Activated naive CD8-positive, alpha-beta T cell treated with anti-CD3 and anti-CD28 coated beads, Interleukin-2, amount 50 U/mL, for 24 hours (primary cell): ENCODE measurements around the gene ZNFX1.
A peak's percentile ranks its signal among the peaks of the same experiment; 100 is the strongest.

Source experiments
- ATAC-seq: fragments of 150-1000 bp; cut with Tn5 transposase; one replicate; pipeline ENCODE4 v1.10.0; 2021
- DNase-seq: peaks from one replicate; pipeline ENCODE4 v3.0.0; 2021
- H3K27ac Mint-ChIP-seq: one replicate; pipeline ENCODE4 v1.8.0; 2021; ENCODE audit warnings: mild to moderate bottlenecking, mixed read lengths
- H3K27me3 Mint-ChIP-seq: one replicate; pipeline ENCODE4 v1.8.0; 2021; ENCODE audit warnings: mixed read lengths
- H3K36me3 Mint-ChIP-seq: one replicate; pipeline ENCODE4 v1.8.0; 2021; ENCODE audit warnings: low read depth, mixed read lengths
- H3K4me1 Mint-ChIP-seq: one replicate; pipeline ENCODE4 v1.8.0; 2021; ENCODE audit warnings: mixed read lengths
- H3K4me3 Mint-ChIP-seq: one replicate; pipeline ENCODE4 v1.8.0; 2021; ENCODE audit warnings: mild to moderate bottlenecking, moderate library complexity, mixed read lengths
- H3K9me3 Mint-ChIP-seq: one replicate; pipeline ENCODE4 v1.8.0; 2021; ENCODE audit warnings: mixed read lengths

ZNFX1 gene

GRCh38 chr20:49286689-49287551, 9.1 kb upstream of the ZNFX1 start:
- H3K27me3 Mint-ChIP-seq: no peaks in the 10 kb centered on the region
- H3K27ac Mint-ChIP-seq: peak overlapping the region; percentile 99
- peaks cover 10% of the 10 kb centered on the region for H3K9me3 Mint-ChIP-seq
- peaks cover 93% of the 10 kb centered on the region for H3K36me3 Mint-ChIP-seq
- H3K4me3 Mint-ChIP-seq: peak overlapping the region; percentile 90
- DNase-seq (no peak), ATAC-seq (no peak)
- peaks cover 69% of the 10 kb centered on the region for H3K4me1 Mint-ChIP-seq

- peak overlapping the region; percentile 90 for H3K4me3 Mint-ChIP-seq
- peaks cover 18% of the 10 kb centered on the region for H3K9me3 Mint-ChIP-seq
- H3K27ac Mint-ChIP-seq: peak overlapping the region; percentile 99
- H3K27me3 Mint-ChIP-seq: peaks cover 2% of the 10 kb centered on the region
- H3K36me3 Mint-ChIP-seq: peaks cover 99% of the 10 kb centered on the region
- DNase-seq: no peak
- peaks cover 77% of the 10 kb centered on the region for H3K4me1 Mint-ChIP-seq
- no peak for ATAC-seq
These were observed 8.1 kb upstream of the ZNFX1 start for GRCh38 chr20:49285813-49286494.

- Mint-ChIP-seq H3K4me3 (peak overlapping the region; percentile 90), H3K9me3 (peaks cover 19% of the 10 kb centered on the region)
These were observed 7.4 kb upstream of the ZNFX1 start for GRCh38 chr20:49285233-49285668.

GRCh38 chr20:49284818-49285217, 7.0 kb upstream of the ZNFX1 start:
- H3K9me3 Mint-ChIP-seq: peaks cover 23% of the 10 kb centered on the region
- ATAC-seq: no peak
- DNase-seq: no peak
- peaks cover 100% of the 10 kb centered on the region for H3K36me3 Mint-ChIP-seq
- H3K4me1 Mint-ChIP-seq: peaks cover 84% of the 10 kb centered on the region
- peak overlapping the region; percentile 99 for H3K27ac Mint-ChIP-seq
- peak overlapping the region; percentile 90 for H3K4me3 Mint-ChIP-seq
- peaks cover 2% of the 10 kb centered on the region for H3K27me3 Mint-ChIP-seq

More at GRCh38 chr20:49285233-49285668, 7.4 kb upstream of the ZNFX1 start:
- ATAC-seq (no peak), DNase-seq (no peak)
- peak overlapping the region; percentile 99 for H3K27ac Mint-ChIP-seq
- H3K36me3 Mint-ChIP-seq: peaks cover 100% of the 10 kb centered on the region
- H3K4me1 Mint-ChIP-seq: peaks cover 82% of the 10 kb centered on the region
- peaks cover 2% of the 10 kb centered on the region for H3K27me3 Mint-ChIP-seq

- no peak for ATAC-seq
- peak overlapping the region; percentile 90 for H3K4me3 Mint-ChIP-seq
- H3K36me3 Mint-ChIP-seq: peaks cover 100% of the 10 kb centered on the region
- peaks cover 24% of the 10 kb centered on the region for H3K9me3 Mint-ChIP-seq
- H3K27me3 Mint-ChIP-seq: peaks cover 2% of the 10 kb centered on the region
- peaks cover 89% of the 10 kb centered on the region for H3K4me1 Mint-ChIP-seq
- H3K27ac Mint-ChIP-seq: peak overlapping the region; percentile 99
- DNase-seq: no peak
These were observed 6.1 kb upstream of the ZNFX1 start for GRCh38 chr20:49283703-49284625.

GRCh38 chr20:49283176-49283702, 5.4 kb upstream of the ZNFX1 start:
- Mint-ChIP-seq H3K4me1 (peaks cover 95% of the 10 kb centered on the region), H3K27ac (peak overlapping the region; percentile 99), H3K4me3 (peak overlapping the region; percentile 90), H3K9me3 (peaks cover 24% of the 10 kb centered on the region), H3K27me3 (peaks cover 5% of the 10 kb centered on the region), H3K36me3 (peaks cover 100% of the 10 kb centered on the region)
- DNase-seq (no peak), ATAC-seq (no peak)

GRCh38 chr20:49282584-49283171, 4.8 kb upstream of the ZNFX1 start:
- Mint-ChIP-seq H3K27ac (peak overlapping the region; percentile 99), H3K4me3 (peak overlapping the region; percentile 90), H3K4me1 (peaks cover 91% of the 10 kb centered on the region), H3K27me3 (peaks cover 5% of the 10 kb centered on the region), H3K36me3 (peaks cover 94% of the 10 kb centered on the region), H3K9me3 (peaks cover 24% of the 10 kb centered on the region)
- no peak for DNase-seq
- ATAC-seq: no peak

- Mint-ChIP-seq H3K27me3 (peaks cover 5% of the 10 kb centered on the region), H3K36me3 (peaks cover 89% of the 10 kb centered on the region), H3K4me1 (peaks cover 84% of the 10 kb centered on the region), H3K4me3 (peak overlapping the region; percentile 90), H3K27ac (peak overlapping the region; percentile 99), H3K9me3 (peaks cover 24% of the 10 kb centered on the region)
- no peak for DNase-seq
- no peak for ATAC-seq
These were observed 4.1 kb upstream of the ZNFX1 start for GRCh38 chr20:49281913-49282467.

GRCh38 chr20:49281059-49281912, 3.4 kb upstream of the ZNFX1 start:
- Mint-ChIP-seq H3K4me1 (peaks cover 84% of the 10 kb centered on the region), H3K27ac (peak overlapping the region; percentile 99), H3K27me3 (peaks cover 5% of the 10 kb centered on the region), H3K4me3 (peak overlapping the region; percentile 90), H3K36me3 (peaks cover 89% of the 10 kb centered on the region), H3K9me3 (peaks cover 24% of the 10 kb centered on the region)
- no peak for DNase-seq
- ATAC-seq: no peak

- Mint-ChIP-seq H3K9me3 (peaks cover 23% of the 10 kb centered on the region), H3K4me3 (peak overlapping the region; percentile 90), H3K27me3 (peaks cover 5% of the 10 kb centered on the region), H3K4me1 (peaks cover 84% of the 10 kb centered on the region), H3K36me3 (peaks cover 88% of the 10 kb centered on the region), H3K27ac (peak overlapping the region; percentile 99)
- ATAC-seq (no peak), DNase-seq (no peak)
These were observed 2.7 kb upstream of the ZNFX1 start for GRCh38 chr20:49280463-49281058.

- no peak for ATAC-seq
- H3K36me3 Mint-ChIP-seq: peaks cover 88% of the 10 kb centered on the region
- peaks cover 5% of the 10 kb centered on the region for H3K27me3 Mint-ChIP-seq
- H3K9me3 Mint-ChIP-seq: peaks cover 20% of the 10 kb centered on the region
- no peak for DNase-seq
- H3K4me3 Mint-ChIP-seq: peak overlapping the region; percentile 90
- H3K27ac Mint-ChIP-seq: peak overlapping the region; percentile 99
- peaks cover 85% of the 10 kb centered on the region for H3K4me1 Mint-ChIP-seq
These were observed 2.0 kb upstream of the ZNFX1 start for GRCh38 chr20:49279677-49280462.
